GM10266 (cell line): ENCODE data around the gene SPOCK2.

Experiments
- DNase-seq: peaks from one replicate; pipeline ENCODE4 v3.0.0; 2012; ENCODE audit errors: extremely low spot score
- TF ChIP-seq, protein P1 (sequence below): IDR thresholded peaks from 2 replicates; pipeline ENCODE4 v1.5.1; 2012; ENCODE audit warnings: mild to moderate bottlenecking, low read depth; ENCODE audit not compliant: control insufficient read depth, insufficient read depth; ENCODE audit errors: missing control alignments

SPOCK2 gene

DNA sequence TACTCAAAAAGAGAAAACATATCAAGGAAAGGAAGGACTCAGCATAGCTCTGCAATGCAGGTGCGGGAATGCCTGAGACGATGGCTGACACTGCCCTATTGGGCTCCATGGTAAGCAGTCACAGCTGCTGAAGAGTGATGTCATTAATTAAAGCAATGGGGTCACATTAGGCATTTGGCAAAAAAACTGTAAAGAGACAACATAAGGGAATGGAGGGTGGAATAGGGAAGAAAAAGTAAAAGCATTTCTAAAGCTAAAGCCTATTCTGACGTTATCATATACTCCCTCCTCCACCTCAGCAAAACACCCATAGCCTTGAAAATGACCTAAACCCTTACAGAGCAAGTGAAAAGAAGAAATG, 38.5 kb upstream of the SPOCK2 start:
- no peak for DNase-seq
- TF ChIP-seq, protein P1, sequence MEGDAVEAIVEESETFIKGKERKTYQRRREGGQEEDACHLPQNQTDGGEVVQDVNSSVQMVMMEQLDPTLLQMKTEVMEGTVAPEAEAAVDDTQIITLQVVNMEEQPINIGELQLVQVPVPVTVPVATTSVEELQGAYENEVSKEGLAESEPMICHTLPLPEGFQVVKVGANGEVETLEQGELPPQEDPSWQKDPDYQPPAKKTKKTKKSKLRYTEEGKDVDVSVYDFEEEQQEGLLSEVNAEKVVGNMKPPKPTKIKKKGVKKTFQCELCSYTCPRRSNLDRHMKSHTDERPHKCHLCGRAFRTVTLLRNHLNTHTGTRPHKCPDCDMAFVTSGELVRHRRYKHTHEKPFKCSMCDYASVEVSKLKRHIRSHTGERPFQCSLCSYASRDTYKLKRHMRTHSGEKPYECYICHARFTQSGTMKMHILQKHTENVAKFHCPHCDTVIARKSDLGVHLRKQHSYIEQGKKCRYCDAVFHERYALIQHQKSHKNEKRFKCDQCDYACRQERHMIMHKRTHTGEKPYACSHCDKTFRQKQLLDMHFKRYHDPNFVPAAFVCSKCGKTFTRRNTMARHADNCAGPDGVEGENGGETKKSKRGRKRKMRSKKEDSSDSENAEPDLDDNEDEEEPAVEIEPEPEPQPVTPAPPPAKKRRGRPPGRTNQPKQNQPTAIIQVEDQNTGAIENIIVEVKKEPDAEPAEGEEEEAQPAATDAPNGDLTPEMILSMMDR = no peak

DNA sequence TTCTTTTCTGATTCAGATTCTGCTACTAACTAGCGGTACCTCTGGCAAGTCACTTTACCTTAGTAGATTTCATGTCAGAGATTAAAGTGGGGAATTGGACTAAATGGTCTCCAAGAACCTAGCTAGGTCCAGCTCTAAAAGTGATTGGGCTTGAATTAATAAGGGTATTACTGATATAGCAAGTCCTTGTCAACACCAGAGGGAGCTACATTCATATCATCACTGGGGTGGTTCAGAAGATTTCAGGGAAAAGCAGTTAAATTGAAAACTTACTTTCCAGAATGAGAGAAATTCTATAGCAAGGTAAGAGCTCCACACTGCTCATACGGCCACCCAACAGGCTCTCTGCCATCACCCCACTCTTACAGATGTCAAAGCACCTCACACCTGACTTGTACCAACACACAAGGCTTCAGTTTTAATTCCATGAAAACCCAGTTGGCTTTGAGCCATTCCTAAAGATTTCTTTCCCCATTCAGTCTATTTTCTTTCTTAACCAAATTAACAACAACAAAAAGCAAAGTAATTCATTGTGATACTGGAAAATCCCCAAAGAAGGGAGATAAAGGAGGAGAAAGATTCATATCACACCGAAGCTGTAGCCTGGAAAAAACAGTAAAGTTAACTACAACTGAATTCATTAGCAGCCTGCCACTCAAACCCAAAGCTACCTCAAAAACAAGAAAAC, 38.0 kb upstream of the SPOCK2 start:
- TF ChIP-seq, protein P1 = peak; percentile 29
- no peak for DNase-seq

DNA sequence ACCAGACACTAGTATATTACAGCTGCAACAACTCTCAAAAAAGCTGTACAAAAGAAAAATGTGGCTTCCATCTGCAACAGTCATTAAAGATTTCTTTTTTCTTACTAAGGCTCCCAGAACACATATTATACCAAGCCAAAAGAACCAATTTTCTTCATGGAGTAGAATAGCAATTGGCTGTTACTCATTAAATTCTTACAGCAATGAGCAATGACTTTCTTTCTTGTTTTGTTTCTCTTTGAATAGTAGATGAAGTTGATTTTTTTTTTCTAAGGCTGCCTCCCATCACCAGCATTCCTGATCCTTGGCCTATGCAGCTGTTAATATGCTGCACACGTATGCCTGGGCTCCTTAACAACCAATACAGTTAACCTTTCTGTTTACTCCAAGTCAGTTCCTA, 36.6 kb upstream of the SPOCK2 start:
- DNase-seq = no peak
- TF ChIP-seq, protein P1 = no peak

DNA sequence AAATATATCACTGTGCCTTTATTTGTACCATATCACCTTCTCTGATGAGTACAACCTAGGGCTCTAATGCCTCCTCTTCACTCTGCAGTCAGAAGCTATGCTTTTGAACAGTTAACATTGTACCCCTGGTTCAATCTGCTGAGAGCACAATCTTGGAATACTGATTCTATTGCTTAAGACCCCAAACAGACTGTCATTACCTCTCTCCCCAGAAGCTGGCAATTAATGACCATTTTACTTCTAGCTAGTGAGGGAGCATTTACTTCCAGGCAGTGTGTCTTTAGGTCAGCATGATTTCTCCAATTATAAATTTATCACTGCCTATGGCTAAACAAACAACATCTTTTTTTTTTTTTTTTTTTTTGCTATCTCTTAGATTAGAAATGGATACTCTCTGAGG, 36.0 kb upstream of the SPOCK2 start:
- DNase-seq = no peak
- TF ChIP-seq, protein P1 = no peak

DNA sequence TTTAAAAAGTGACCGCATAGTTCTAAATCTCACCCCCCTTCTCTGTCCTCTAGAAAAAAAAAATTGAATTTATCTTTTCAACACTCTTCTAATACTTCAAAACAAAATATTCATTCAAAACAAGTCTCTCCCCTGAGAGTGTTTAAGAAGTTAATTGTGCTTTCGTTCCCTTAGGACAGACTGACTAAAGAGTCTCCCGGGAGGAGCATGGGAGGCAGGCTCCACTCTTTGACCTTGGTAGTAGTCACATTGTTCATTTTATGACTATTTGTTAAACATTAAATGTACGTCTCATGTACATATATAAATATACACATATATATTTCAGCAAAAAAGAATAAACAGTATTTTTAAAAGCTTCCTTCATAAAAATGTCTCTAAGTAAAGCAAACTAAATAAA, 35.3 kb upstream of the SPOCK2 start:
- TF ChIP-seq, protein P1 = no peak
- no peak for DNase-seq

DNA sequence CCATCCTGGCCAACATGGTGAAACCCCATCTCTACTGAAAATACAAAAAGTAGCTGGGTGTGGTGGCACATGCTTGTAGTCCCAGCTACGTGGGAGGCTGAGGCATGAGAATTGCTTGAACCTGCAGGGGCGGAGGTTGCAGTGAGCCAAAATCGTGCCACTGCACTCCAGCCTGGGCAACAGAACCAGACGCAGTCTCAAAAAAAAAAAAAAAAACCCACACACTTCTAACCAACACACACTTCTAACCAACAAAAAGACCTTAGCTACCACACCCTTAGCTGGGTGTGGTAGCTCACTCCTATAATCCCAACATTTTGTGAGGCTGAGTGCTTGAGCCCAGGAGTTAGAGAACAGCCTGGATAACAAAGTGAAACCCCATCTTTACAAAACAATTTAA, 33.9 kb upstream of the SPOCK2 start:
- TF ChIP-seq, protein P1 = no peak
- DNase-seq = no peak

DNA sequence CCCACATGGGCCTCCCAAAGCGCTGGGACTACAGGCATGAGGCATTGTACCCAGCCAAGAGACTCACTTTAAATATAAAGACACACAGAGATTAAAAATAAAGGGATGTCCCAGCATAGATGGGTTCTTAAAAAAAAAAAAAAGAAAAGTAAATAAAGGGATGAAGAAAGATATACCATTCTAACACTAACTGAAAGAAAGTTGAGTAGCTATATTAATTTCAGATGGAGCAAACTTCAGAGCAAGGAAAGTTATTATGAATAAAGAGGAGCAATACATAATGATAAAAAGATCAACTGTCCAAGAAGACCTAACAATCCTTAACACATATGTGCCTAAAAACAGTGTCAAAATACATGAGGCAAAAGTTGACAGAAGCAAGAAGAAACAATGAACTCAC, 33.0 kb upstream of the SPOCK2 start:
- TF ChIP-seq, protein P1 = no peak
- DNase-seq = no peak
